HG03066 (cell line): Measurements from ENCODE around the gene FAM107A.

Experiments
- ATAC-seq: cut with Tn5 transposase; IDR thresholded peaks from one replicate; pipeline ENCODE4 v1.9.1; 2021; ENCODE audit warnings: low read depth; ENCODE audit not compliant: unreplicated experiment

FAM107A gene

GRCh38 chr3:58577269-58577821 is at the start of gene FAM107A:
TSS of gene FAM107A (minus strand) at chr3:58577391. CDS start at chr3:58569860, 7,531 bp downstream.
- no peak for ATAC-seq

GRCh38 chr3:58625196-58625824 is 48.1 kb upstream of the FAM107A start:
- no peak for ATAC-seq

GRCh38 chr3:58624550-58624949 is 47.4 kb upstream of the FAM107A start:
- no peak for ATAC-seq

GRCh38 chr3:58623961-58624360 is 46.8 kb upstream of the FAM107A start:
- no peak for ATAC-seq

- ATAC-seq, result no peak
These were observed 46.3 kb upstream of the FAM107A start for GRCh38 chr3:58623478-58623877.

- ATAC-seq, result no peak
These were observed 45.7 kb upstream of the FAM107A start for GRCh38 chr3:58622892-58623291.

GRCh38 chr3:58622436-58622835 is 45.2 kb upstream of the FAM107A start:
- no peak for ATAC-seq

- no peak for ATAC-seq
These were observed 44.1 kb upstream of the FAM107A start for GRCh38 chr3:58621086-58621830.

- no peak for ATAC-seq
These were observed 43.2 kb upstream of the FAM107A start for GRCh38 chr3:58620421-58620820.

- no peak for ATAC-seq
These were observed 40.2 kb upstream of the FAM107A start for GRCh38 chr3:58617338-58617761.

- no peak for ATAC-seq
These were observed 36.3 kb upstream of the FAM107A start for GRCh38 chr3:58613236-58614132.

GRCh38 chr3:58612830-58613229 is 35.6 kb upstream of the FAM107A start:
- no peak for ATAC-seq

GRCh38 chr3:58609990-58610389 is 32.8 kb upstream of the FAM107A start:
- no peak for ATAC-seq

GRCh38 chr3:58608648-58609047 is 31.5 kb upstream of the FAM107A start:
- ATAC-seq, result no peak

GRCh38 chr3:58607816-58608215 is 30.6 kb upstream of the FAM107A start:
- ATAC-seq, result no peak

- no peak for ATAC-seq
These were observed 29.5 kb upstream of the FAM107A start for GRCh38 chr3:58606693-58607092.

- no peak for ATAC-seq
These were observed 26.8 kb upstream of the FAM107A start for GRCh38 chr3:58604031-58604430.

- no peak for ATAC-seq
These were observed 26.4 kb upstream of the FAM107A start for GRCh38 chr3:58603606-58604005.

GRCh38 chr3:58597770-58598310 is 20.6 kb upstream of the FAM107A start:
- ATAC-seq, result no peak

- no peak for ATAC-seq
These were observed 19.8 kb upstream of the FAM107A start for GRCh38 chr3:58596834-58597518.
